A549 (cell line): ENCODE measurements around the gene POLR2L. TPM values are rescaled to one million over a fixed set of nuclear protein-coding genes. Genes with fewer than 3 reads are reported as not detected.

Experiments used
- ATAC-seq, 2 experiments: fragments of 200-7000 bp in 1 of 2; fragments of >200 bp in 1 of 2; cut with Nextera tagmentation in 1 of 2; cut with Tn5 transposase in 1 of 2; 3 replicates each; pipeline versions ENCODE4 v1.8.0 to v1.9.1; 2018 to 2020; ENCODE audit warnings: mild to moderate bottlenecking in 1 of 2, moderate library complexity in 1 of 2
- CTCF ChIA-PET: fragments of 300-600 bp; sonication (Branson Sonifier 250); formaldehyde crosslinking; extraction: SDS; loops from one replicate; lab custom pipeline; 2021; ENCODE audit warnings: antibody characterized with exemption, inconsistent platforms; lab: Yijun Ruan, JAX
- POLR2A ChIA-PET: fragments of 350-600 bp; formaldehyde crosslinking; extraction: SDS; loops from one replicate; lab custom pipeline; 2021; ENCODE audit warnings: antibody characterized with exemption, inconsistent platforms; lab: Yijun Ruan, JAX
- DNase-seq, 2 experiments: peaks; one replicate each; pipeline versions ENCODE4 v3.0.0 to v3.0.0-alpha.2; 2011 to 2016; ENCODE audit warnings: low read depth in 1 of 2, low spot score in 1 of 2
- FAIRE-seq: peaks from 2 replicates; lab custom pipeline; 2011; peaks lifted over from hg19 to GRCh38; lab: Jason Lieb, UNC
- H3K27ac ChIP-seq, 2 experiments: fragments of >200 bp; sonication (Bioruptor Twin); formaldehyde crosslinking; 3 replicates each; pipeline ENCODE4 v1.5.1; 2016 to 2017
- H3K4me1 ChIP-seq: fragments of >200 bp; sonication (Bioruptor Twin); formaldehyde crosslinking; 3 replicates; pipeline ENCODE4 v1.6.1; 2016
- H3K4me2 ChIP-seq: fragments of >200 bp; sonication (Bioruptor Twin); formaldehyde crosslinking; 3 replicates; pipeline ENCODE4 v1.6.1; 2016
- H3K4me3 ChIP-seq: fragments of >200 bp; sonication (Bioruptor Twin); formaldehyde crosslinking; 3 replicates; pipeline ENCODE4 v1.5.1; 2016
- H3K9me3 ChIP-seq: fragments of >200 bp; sonication (Bioruptor Twin); formaldehyde crosslinking; 3 replicates; pipeline ENCODE4 v1.6.1; 2016
- CBX2 ChIP-seq: fragments of 200-600 bp; sonication (generic); IDR thresholded peaks from 2 replicates; pipeline ENCODE4 v1.6.1; 2016; ENCODE audit warnings: low read depth, mild to moderate bottlenecking, borderline replicate concordance
- FOSL2 ChIP-seq, 2 experiments: fragments of 450-650 bp in 1 of 2; fragments of >200 bp in 1 of 2; sonication (Bioruptor Twin) in 1 of 2; formaldehyde crosslinking; IDR thresholded peaks; 2 replicates each; pipeline versions ENCODE4 v1.5.0 to v1.6.1; 2016 to 2020; ENCODE audit warnings: mild to moderate bottlenecking in 1 of 2, moderate library complexity in 1 of 2
- HDAC2 ChIP-seq: fragments of 200-600 bp; sonication (generic); IDR thresholded peaks from 2 replicates; pipeline ENCODE4 v1.6.1; 2016
- HMGXB4 ChIP-seq: fragments of 250-450 bp; sonication (Bioruptor Pico); IDR thresholded peaks from 2 replicates; pipeline ENCODE4 v1.5.0; 2021; ENCODE audit warnings: mild to moderate bottlenecking, moderate library complexity, borderline replicate concordance
- KDM1A ChIP-seq: fragments of 200-600 bp; sonication (generic); IDR thresholded peaks from 2 replicates; pipeline ENCODE4 v1.6.1; 2016; ENCODE audit warnings: low read depth, mild to moderate bottlenecking
- MAFK ChIP-seq: fragments of 450-650 bp; IDR thresholded peaks from 2 replicates; pipeline ENCODE4 v1.6.1; 2014; ENCODE audit not compliant: partially characterized antibody
- MYC ChIP-seq: IDR thresholded peaks from 2 replicates; pipeline ENCODE4 v1.6.1; 2012; ENCODE audit warnings: mild to moderate bottlenecking, inconsistent platforms, low read length, improper control_type of control experiment, borderline replicate concordance
- NR3C1 ChIP-seq: fragments of >200 bp; sonication (Bioruptor Twin); formaldehyde crosslinking; IDR thresholded peaks from 3 replicates; pipeline ENCODE4 v1.6.1; 2017
- PHF8 ChIP-seq: fragments of 200-600 bp; sonication (generic); IDR thresholded peaks from 2 replicates; pipeline ENCODE4 v1.6.1; 2016; ENCODE audit warnings: low read depth, mild to moderate bottlenecking, antibody characterized with exemption, moderate library complexity, borderline replicate concordance
- POLR2A ChIP-seq: IDR thresholded peaks from 2 replicates; pipeline ENCODE4 v1.6.1; 2012; ENCODE audit warnings: mild to moderate bottlenecking, low read length
- RAD21 ChIP-seq, 2 experiments: fragments of >200 bp in 1 of 2; sonication (Bioruptor Twin) in 1 of 2; formaldehyde crosslinking in 1 of 2; IDR thresholded peaks in 1 of 2; conservative IDR thresholded peaks in 1 of 2; 2 replicates in 1 of 2; 3 replicates in 1 of 2; pipeline ENCODE4 v1.6.1; 2012 to 2018; ENCODE audit warnings: inconsistent platforms in 1 of 2
- RARB ChIP-seq: fragments of 250-450 bp; sonication (Bioruptor Pico); IDR thresholded peaks from 2 replicates; pipeline ENCODE4 v1.8.0; 2021; ENCODE audit warnings: mild to moderate bottlenecking, moderate library complexity
- RCOR1 ChIP-seq: fragments of 150-350 bp; IDR thresholded peaks from 2 replicates; pipeline ENCODE4 v1.6.1; 2014; ENCODE audit warnings: antibody characterized with exemption, low read length, low read depth
- REST ChIP-seq: fragments of 200-600 bp; sonication (generic); IDR thresholded peaks from 2 replicates; pipeline ENCODE4 v1.6.1; 2016; ENCODE audit warnings: antibody characterized with exemption, mild to moderate bottlenecking, moderate library complexity
- TP53 ChIP-seq: fragments of 250-450 bp; sonication (Bioruptor Pico); IDR thresholded peaks from 2 replicates; pipeline ENCODE4 v1.5.0; 2021; ENCODE audit warnings: mild to moderate bottlenecking, moderate library complexity
- ZFP36 ChIP-seq: fragments of 450-650 bp; IDR thresholded peaks from 2 replicates; pipeline ENCODE4 v1.6.1; 2014; ENCODE audit warnings: borderline replicate concordance; ENCODE audit not compliant: partially characterized antibody
- ZSCAN20 ChIP-seq: fragments of 250-450 bp; sonication (Bioruptor Pico); IDR thresholded peaks from 2 replicates; pipeline ENCODE4 v1.8.0; 2022; ENCODE audit warnings: mild to moderate bottlenecking, moderate library complexity
- WGBS: methylation state at CpG from one replicate; pipeline ENCODE4 v1.1.6; 2017; ENCODE audit errors: missing lambda C conversion rate; 5-methylcytosine and 5-hydroxymethylcytosine counted together
- polyA plus RNA-seq, 4 experiments: library from polyadenylated mRNA; depleted of rRNA in 3 of 4; stranded (reverse); fragments of >200 nt; fragmentation: RNase III in 1 of 4; extraction: RNeasy Plus Mini Kit Qiagen cat#74134 plus additional on column Dnase treatment in 1 of 4; gene quantifications; 2 replicates in 3 of 4; 3 replicates in 1 of 4; pipeline ENCODE4 v1.2.3, GENCODE V29; 2011 to 2017
- TF ChIP-seq, protein P1 (sequence below): IDR thresholded peaks from 2 replicates; pipeline ENCODE4 v1.6.1; 2012
- TF ChIP-seq, protein P2 (sequence below): fragments of >200 bp; sonication (Bioruptor Twin); formaldehyde crosslinking; IDR thresholded peaks from 3 replicates; pipeline ENCODE4 v1.6.1; 2016

Gene POLR2L
- polyA plus RNA-seq, 2 of the 4 experiments (the other 2 are of a cell fraction), result 140 to 773 TPM

DNA sequence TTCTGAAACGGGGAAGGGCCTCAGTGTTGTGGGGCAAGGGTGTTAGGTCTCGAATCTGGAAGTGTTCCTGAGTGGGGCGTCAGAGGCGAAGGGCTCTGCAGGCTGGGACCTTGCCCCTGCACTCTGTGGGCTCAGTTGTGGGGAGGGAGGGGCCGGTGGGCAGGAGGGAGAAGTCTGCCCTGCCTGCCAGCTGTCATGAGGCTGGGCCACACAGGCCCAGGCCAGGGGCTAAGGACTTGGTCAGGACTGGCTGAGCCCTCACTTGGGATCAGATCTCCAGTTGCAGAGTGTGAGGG is 14.5 kb downstream of the POLR2L start, which contains the start of gene CRACR2B:
Gene CRACR2B (plus strand): TSS at position 23 of the 296 bp plus-strand sequence. CDS start 689 bp downstream, outside the sequence.
- H3K27ac ChIP-seq, result peak within 1 kb of the TSS; percentile 80 to 88
- no peak for FAIRE-seq

More for the DNA sequence above, 14.5 kb downstream of the POLR2L start, which contains the start of gene CRACR2B:
- Histone ChIP-seq H3K4me3 (peak within 1 kb of the TSS; percentile 52), H3K4me2 (peak within 1 kb of the TSS; percentile 87), H3K4me1 (peaks cover 55% of the 10 kb centered on the region), H3K9me3 (no peaks in the 10 kb centered on the region)
- ChIA-PET CTCF (interaction anchor here (1.2 to 1.7 kb wide), 3 partner anchors 10 to 12 kb away, joined by 3 to 5 read pairs (median 4); no protein-coding TSS in a partner anchor), POLR2A (interaction anchor here (3.5 kb wide), 1 partner anchor 9 kb away, joined by 26 read pairs; the partner anchor contains the start of gene PNPLA2)
- no peak for DNase-seq
- no peak for TF ChIP-seq RARB (CRISPR knock-in tag)
- TF ChIP-seq FOSL2 (IDR thresholded peaks at IDR 0.05), result no peak
- no peak for TF ChIP-seq FOSL2 (CRISPR knock-in tag; IDR thresholded peaks at IDR 0.05)
- TF ChIP-seq ZSCAN20 (CRISPR knock-in tag), result no peak
- TF ChIP-seq PHF8, result no peak
- TF ChIP-seq ZFP36, result no peak
- TF ChIP-seq, protein P1, sequence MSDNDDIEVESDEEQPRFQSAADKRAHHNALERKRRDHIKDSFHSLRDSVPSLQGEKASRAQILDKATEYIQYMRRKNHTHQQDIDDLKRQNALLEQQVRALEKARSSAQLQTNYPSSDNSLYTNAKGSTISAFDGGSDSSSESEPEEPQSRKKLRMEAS, result no peak
- TF ChIP-seq REST, result no peak
- TF ChIP-seq RAD21 (conservative IDR thresholded peaks at IDR 0.05 in 1 of 2, IDR thresholded peaks at IDR 0.05 in 1 of 2), result no peak
- TF ChIP-seq RCOR1, result no peak
- TF ChIP-seq HMGXB4 (CRISPR knock-in tag), result no peak
- TF ChIP-seq NR3C1, result no peak
- no peak for TF ChIP-seq TP53 (CRISPR knock-in tag)
- TF ChIP-seq CBX2, result no peak
- TF ChIP-seq, protein P2, sequence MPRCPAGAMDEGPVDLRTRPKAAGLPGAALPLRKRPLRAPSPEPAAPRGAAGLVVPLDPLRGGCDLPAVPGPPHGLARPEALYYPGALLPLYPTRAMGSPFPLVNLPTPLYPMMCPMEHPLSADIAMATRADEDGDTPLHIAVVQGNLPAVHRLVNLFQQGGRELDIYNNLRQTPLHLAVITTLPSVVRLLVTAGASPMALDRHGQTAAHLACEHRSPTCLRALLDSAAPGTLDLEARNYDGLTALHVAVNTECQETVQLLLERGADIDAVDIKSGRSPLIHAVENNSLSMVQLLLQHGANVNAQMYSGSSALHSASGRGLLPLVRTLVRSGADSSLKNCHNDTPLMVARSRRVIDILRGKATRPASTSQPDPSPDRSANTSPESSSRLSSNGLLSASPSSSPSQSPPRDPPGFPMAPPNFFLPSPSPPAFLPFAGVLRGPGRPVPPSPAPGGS, result no peak
- TF ChIP-seq MYC, result no peak
- no peak for TF ChIP-seq KDM1A
- no peak for TF ChIP-seq MAFK
- TF ChIP-seq HDAC2, result no peak
- TF ChIP-seq POLR2A, result no peak
- ATAC-seq, result no peak
- 49% methylated on average over 5 of the region's 5 CpGs for WGBS
